Fibroblast of lung (primary cell): ENCODE data around the gene MOCOS. TPM values are rescaled to one million over a fixed set of nuclear protein-coding genes. Genes with fewer than 3 reads are reported as not detected.

Experiments
- DNase-seq, 2 donors: peaks; one replicate each; pipeline versions ENCODE4 v3.0.0 to v3.0.0-alpha.2; 2010; ENCODE audit warnings: low read depth in 2 of 2
- H2AFZ ChIP-seq: 2 replicates; pipeline ENCODE4 v1.5.1; 2012; ENCODE audit warnings: low read length, control low read depth, inconsistent platforms
- H3K27ac ChIP-seq: 2 replicates; pipeline ENCODE4 v1.5.1; 2011; ENCODE audit warnings: low read length, control low read depth; ENCODE audit not compliant: insufficient read depth
- H3K27me3 ChIP-seq: 2 replicates; pipeline ENCODE4 v1.5.1; 2011; ENCODE audit warnings: mild to moderate bottlenecking, low read length; ENCODE audit not compliant: control insufficient read depth, insufficient read depth
- H3K36me3 ChIP-seq: 2 replicates; pipeline ENCODE4 v1.5.1; 2011; ENCODE audit warnings: low read length; ENCODE audit not compliant: control insufficient read depth, insufficient read depth
- H3K4me1 ChIP-seq: 2 replicates; pipeline ENCODE4 v1.5.1; 2011; ENCODE audit warnings: low read length; ENCODE audit not compliant: control insufficient read depth, insufficient read depth; ENCODE audit errors: extremely low read depth
- H3K4me2 ChIP-seq: 2 replicates; pipeline ENCODE4 v1.5.1; 2011; ENCODE audit warnings: low read length, control low read depth; ENCODE audit not compliant: insufficient read depth; ENCODE audit errors: extremely low read depth
- H3K4me3 ChIP-seq, 4 experiments: fragments of 200-600 bp in 1 of 4; sonication (generic) in 1 of 4; replicated peaks in 1 of 4; 2 replicates each; pipeline ENCODE4 v1.5.1; 2011 to 2016; ENCODE audit warnings: low read length in 4 of 4, low read depth in 3 of 4, mild to moderate bottlenecking in 3 of 4, control low read depth in 2 of 4, inconsistent platforms in 1 of 4, mixed read lengths in 1 of 4; ENCODE audit not compliant: insufficient read depth in 1 of 4; ENCODE audit errors: control extremely low read depth in 1 of 4
- H3K79me2 ChIP-seq: 2 replicates; pipeline ENCODE4 v1.5.1; 2012; ENCODE audit warnings: mild to moderate bottlenecking, low read length, inconsistent platforms; ENCODE audit not compliant: control insufficient read depth, insufficient read depth
- H3K9ac ChIP-seq: 2 replicates; pipeline ENCODE4 v1.5.1; 2011; ENCODE audit warnings: mild to moderate bottlenecking, low read length, control low read depth; ENCODE audit not compliant: insufficient read depth
- H3K9me3 ChIP-seq: 2 replicates; pipeline ENCODE4 v1.5.1; 2012; ENCODE audit warnings: low read depth, low read length; ENCODE audit not compliant: control insufficient read depth, insufficient read depth
- H4K20me1 ChIP-seq: 2 replicates; pipeline ENCODE4 v1.5.1; 2011; ENCODE audit warnings: low read length; ENCODE audit not compliant: control insufficient read depth, insufficient read depth; ENCODE audit errors: extremely low read depth
- EZH2 ChIP-seq: IDR thresholded peaks from 2 replicates; pipeline ENCODE4 v1.5.1; 2012; ENCODE audit warnings: low read length, control low read depth, mild to moderate bottlenecking; ENCODE audit errors: missing control alignments
- polyA plus RNA-seq, 2 donors: library from polyadenylated mRNA; depleted of rRNA in 1 of 2; stranded (reverse) in 1 of 2; unstranded in 1 of 2; fragments of >200 nt; gene quantifications; 2 replicates each; pipeline ENCODE4 v1.2.1, GENCODE V29; 2011 to 2012; ENCODE audit warnings: missing spikeins in 1 of 2
- total RNA-seq: library from RNA; depleted of rRNA; stranded (reverse); fragments of >200 nt; gene quantifications from 2 replicates; pipeline ENCODE4 v1.2.1, GENCODE V29; 2014
- TF ChIP-seq, protein P1 (sequence below), 2 donors: IDR thresholded peaks in 1 of 2; conservative IDR thresholded peaks in 1 of 2; 1 replicate in 1 of 2; 2 replicates in 1 of 2; pipeline ENCODE4 v1.5.1; 2011 to 2012; ENCODE audit warnings: low read length in 2 of 2, control low read depth in 1 of 2, inconsistent platforms in 1 of 2, low read depth in 1 of 2, mild to moderate bottlenecking in 1 of 2

MOCOS gene
- total and polyA plus RNA-seq, 2 donors (not counting 1 experiment from before 2014, with no cell fraction given) = 2.0 to 13.9 TPM

DNA sequence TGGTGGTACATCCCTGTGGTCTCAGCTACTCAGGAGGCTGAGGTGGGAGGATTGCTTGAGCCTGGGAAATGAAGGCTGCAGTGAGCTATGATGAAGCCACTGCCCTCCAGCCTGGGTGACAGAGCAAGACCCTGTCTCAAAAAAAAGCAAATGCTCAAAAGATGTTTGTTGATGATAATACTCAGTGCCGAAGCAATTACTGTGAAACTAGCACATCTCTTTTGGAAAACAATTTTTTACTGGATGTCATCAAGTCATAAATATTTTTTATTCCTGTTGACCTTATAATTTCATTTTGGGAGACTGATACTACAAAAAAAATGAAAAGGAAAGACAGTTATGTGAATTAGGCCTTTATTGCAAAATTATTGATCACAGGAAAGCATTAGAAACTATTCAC is 75.7 kb downstream of the MOCOS start:
- Histone ChIP-seq H3K36me3 (no peaks in the 10 kb centered on the region), H4K20me1 (no peaks in the 10 kb centered on the region), H3K79me2 (no peaks in the 10 kb centered on the region), H3K4me3 (no peak overlapping the region), H2AFZ (no peak overlapping the region), H3K4me2 (no peak overlapping the region), H3K9me3 (no peaks in the 10 kb centered on the region), H3K4me1 (no peaks in the 10 kb centered on the region), H3K27ac (no peak overlapping the region), H3K27me3 (no peaks in the 10 kb centered on the region), H3K9ac (no peak overlapping the region)
- no peak for DNase-seq
- TF ChIP-seq, protein P1, sequence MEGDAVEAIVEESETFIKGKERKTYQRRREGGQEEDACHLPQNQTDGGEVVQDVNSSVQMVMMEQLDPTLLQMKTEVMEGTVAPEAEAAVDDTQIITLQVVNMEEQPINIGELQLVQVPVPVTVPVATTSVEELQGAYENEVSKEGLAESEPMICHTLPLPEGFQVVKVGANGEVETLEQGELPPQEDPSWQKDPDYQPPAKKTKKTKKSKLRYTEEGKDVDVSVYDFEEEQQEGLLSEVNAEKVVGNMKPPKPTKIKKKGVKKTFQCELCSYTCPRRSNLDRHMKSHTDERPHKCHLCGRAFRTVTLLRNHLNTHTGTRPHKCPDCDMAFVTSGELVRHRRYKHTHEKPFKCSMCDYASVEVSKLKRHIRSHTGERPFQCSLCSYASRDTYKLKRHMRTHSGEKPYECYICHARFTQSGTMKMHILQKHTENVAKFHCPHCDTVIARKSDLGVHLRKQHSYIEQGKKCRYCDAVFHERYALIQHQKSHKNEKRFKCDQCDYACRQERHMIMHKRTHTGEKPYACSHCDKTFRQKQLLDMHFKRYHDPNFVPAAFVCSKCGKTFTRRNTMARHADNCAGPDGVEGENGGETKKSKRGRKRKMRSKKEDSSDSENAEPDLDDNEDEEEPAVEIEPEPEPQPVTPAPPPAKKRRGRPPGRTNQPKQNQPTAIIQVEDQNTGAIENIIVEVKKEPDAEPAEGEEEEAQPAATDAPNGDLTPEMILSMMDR (conservative IDR thresholded peaks at IDR 0.05 in 1 of 2, IDR thresholded peaks at IDR 0.05 in 1 of 2; ENCODE audit: low read depth in 1 of 2, low read length in 2 of 2) = no peak
- TF ChIP-seq EZH2 = no peak

DNA sequence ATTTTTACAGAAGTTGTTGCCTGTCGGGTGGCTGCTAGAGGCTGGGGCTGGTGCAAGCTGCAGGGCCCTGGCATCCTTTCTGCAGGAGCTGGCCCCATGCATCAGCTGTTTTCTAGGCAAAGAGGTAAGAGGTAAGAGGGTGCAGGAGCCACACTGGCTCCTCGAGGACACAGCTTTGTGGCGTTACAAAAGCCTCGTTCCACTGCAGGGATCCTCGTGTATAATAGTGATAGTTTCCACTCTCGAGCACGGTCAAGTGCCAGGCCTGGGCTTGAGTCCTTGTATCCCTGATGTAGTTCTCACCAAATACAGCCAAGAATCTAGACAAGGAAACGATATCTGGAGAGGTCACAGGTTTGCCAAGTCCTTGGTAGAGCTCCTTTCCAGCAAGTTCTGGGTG is 77.0 kb downstream of the MOCOS start:
- Histone ChIP-seq H3K27ac (no peak overlapping the region), H3K9me3 (no peaks in the 10 kb centered on the region), H3K4me2 (no peak overlapping the region), H3K9ac (no peak overlapping the region), H4K20me1 (no peaks in the 10 kb centered on the region), H3K4me1 (no peaks in the 10 kb centered on the region), H3K36me3 (no peaks in the 10 kb centered on the region), H3K27me3 (no peaks in the 10 kb centered on the region), H3K4me3 (no peak overlapping the region), H2AFZ (no peak overlapping the region), H3K79me2 (no peaks in the 10 kb centered on the region)
- no peak for DNase-seq
- TF ChIP-seq, protein P1 (conservative IDR thresholded peaks at IDR 0.05 in 1 of 2, IDR thresholded peaks at IDR 0.05 in 1 of 2; ENCODE audit: low read depth in 1 of 2, low read length in 2 of 2) = no peak
- no peak for TF ChIP-seq EZH2

DNA sequence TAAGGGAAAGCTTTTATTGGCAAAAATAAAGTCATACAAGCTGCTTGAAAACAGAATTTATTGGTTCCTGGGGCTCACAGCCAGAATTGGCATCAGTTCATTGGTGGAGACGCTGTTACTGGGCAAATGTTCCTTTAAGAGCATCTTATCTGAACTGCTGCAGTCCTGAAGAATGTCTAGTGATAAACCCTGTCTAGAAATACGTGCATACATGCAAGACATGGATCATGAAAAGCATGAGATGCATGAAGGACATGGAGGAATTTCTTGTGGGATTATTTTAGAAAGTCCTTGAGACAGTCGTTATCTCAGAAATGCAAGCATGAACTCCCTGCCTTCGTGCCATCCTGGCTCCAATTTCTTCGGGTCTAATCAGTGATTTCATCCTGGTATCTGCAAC is 77.7 kb downstream of the MOCOS start:
- H3K4me3 ChIP-seq = no peak overlapping the region
- peak in 1 of 2 donors; percentile 56 for DNase-seq
- no peak overlapping the region for H3K27ac ChIP-seq
- no peak overlapping the region for H3K4me2 ChIP-seq
- H3K36me3 ChIP-seq = no peaks in the 10 kb centered on the region
- H3K9ac ChIP-seq = no peak overlapping the region
- TF ChIP-seq EZH2 = no peak
- TF ChIP-seq, protein P1 (conservative IDR thresholded peaks at IDR 0.05 in 1 of 2, IDR thresholded peaks at IDR 0.05 in 1 of 2; ENCODE audit: low read depth in 1 of 2, low read length in 2 of 2) = no peak
- H2AFZ ChIP-seq = no peak overlapping the region
- H3K9me3 ChIP-seq = no peaks in the 10 kb centered on the region
- H3K79me2 ChIP-seq = no peaks in the 10 kb centered on the region
- H3K4me1 ChIP-seq = no peaks in the 10 kb centered on the region
- no peaks in the 10 kb centered on the region for H3K27me3 ChIP-seq
- H4K20me1 ChIP-seq = no peaks in the 10 kb centered on the region
